COR-L47 (cell line): ENCODE data around the gene PHF19.
A peak's percentile ranks its signal among the peaks of the same experiment; 100 is the strongest.

Source experiments
- DNase-seq: peaks from one replicate; lab custom pipeline; 2025; lab: John Stamatoyannopoulos, UW

The PHF19 gene

DNA sequence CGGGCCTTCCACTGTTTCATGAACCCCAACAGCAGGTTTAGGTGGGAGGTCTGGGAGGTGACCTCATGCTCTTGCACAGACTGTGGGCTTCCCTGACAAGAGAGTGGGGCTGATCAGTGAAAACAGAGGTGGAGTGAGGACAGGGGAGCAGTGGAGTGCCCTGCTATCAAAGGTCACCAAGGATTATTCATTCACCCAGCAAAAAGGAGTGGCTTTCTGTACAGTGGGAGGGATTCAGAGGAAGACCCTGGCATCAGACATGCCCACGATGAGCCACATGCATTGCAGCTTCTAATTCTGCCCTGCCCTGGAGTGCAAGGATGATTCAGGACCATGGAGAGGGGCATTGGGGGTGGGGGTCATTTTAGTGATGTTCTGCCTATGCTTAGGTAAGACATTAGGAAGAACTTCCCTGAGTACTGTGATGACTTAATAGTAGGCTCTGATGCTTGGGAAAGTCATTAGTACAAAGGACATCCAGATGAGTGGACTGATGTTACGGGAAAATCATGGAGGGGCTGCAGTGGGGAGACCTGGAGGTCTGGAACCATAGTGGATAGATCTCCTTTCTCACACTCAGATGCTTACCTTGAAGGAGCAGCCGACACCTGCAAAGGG lies 36.8 kb upstream of the PHF19 start:
- DNase-seq: no peak

DNA sequence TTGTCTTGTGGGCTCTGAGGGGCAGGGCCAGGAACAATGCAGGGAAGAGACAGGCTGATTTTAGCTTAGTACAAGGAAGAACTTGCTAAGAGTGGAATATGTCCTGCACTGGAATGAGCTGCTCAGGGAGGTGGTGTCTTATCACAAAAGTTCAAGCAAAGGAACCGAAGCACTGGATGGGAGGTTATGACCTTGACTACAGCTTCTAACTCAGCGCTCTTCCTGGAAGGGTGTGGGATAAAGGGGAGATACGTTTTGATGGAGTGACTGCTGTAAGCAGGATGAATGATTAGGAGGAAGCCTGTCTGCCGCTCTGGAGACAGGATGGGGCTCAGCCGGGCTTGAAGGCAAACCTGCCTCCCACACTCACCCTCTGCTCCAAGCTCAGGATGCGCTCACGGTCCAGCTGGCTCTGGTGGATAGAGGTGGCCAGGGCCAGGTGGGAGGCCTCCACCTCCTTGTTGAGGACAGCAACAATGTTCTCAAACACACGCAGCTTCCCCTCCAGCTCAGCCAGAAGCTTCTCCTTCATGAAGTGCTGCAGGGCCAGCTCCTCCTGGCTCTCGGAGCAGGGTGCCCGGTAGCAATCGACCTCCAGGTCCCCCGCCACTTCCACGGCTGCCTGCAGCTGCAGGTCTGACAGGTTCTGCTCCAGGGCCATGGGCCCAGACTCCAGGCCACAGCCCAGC lies 36.1 kb upstream of the PHF19 start:
- no peak for DNase-seq

DNA sequence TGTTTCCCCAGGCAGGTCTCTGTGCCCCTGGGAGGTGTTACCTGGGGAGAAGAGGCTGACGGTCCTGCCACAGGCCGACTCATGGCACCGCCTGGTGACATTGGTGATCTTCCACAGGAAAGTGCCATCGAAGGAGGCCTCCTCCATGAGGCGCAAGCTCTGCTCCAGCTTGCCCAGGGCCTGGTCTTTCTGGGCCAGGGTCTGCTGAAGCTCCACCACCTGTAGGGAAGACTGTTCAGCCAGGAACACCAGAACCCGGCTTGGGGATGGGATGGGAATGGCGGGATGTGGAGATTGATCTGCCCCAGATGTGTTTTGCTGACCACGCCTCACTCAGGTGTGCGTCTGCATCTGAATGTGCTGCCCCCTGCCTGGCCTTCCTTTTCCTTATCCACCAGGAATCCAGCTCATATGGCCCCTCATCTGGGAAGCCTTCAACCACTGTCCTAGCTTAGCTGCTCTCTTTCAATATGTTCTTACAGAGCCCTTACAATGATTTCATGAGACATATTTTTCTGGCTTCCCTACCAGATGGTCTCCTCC lies 34.4 kb upstream of the PHF19 start:
- no peak for DNase-seq

DNA sequence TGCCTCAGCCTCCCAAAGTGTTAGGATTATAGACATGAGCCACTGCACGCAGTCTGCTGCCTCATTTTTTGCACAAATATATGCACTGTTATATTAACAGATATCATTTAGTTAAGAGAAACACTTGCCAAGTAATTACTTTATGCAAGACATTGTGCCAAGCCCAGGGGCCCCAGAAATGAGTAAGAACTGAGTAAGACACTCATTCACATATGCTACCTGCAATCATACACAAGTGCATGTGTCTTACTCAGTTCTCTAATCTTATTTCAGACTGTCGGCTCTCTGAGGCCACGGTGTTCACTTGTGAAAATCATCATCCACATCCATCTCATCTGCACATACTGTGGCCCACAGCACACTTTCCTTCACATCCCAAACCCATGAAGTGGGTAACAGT lies 33.7 kb upstream of the PHF19 start:
- DNase-seq: no peak

DNA sequence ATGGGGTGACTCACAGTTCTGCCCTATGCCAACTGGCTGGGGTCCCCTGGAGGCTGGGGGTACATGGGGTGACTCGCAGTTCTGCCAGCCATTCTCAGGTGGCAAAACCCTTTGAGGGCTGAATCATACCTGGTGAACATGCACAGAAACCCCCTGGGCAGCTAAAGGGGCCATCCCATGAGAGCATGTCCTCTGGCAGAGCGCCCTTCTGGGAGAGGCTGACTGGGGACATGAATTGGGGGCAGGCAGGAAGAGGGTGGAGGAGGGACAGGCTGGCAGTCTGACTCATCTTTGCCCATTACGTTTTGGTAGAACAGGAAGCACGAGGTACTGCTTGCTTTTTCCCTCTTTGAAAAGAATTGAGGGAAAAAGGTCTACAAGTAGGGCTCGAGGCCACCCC lies 32.9 kb upstream of the PHF19 start:
- DNase-seq: no peak

DNA sequence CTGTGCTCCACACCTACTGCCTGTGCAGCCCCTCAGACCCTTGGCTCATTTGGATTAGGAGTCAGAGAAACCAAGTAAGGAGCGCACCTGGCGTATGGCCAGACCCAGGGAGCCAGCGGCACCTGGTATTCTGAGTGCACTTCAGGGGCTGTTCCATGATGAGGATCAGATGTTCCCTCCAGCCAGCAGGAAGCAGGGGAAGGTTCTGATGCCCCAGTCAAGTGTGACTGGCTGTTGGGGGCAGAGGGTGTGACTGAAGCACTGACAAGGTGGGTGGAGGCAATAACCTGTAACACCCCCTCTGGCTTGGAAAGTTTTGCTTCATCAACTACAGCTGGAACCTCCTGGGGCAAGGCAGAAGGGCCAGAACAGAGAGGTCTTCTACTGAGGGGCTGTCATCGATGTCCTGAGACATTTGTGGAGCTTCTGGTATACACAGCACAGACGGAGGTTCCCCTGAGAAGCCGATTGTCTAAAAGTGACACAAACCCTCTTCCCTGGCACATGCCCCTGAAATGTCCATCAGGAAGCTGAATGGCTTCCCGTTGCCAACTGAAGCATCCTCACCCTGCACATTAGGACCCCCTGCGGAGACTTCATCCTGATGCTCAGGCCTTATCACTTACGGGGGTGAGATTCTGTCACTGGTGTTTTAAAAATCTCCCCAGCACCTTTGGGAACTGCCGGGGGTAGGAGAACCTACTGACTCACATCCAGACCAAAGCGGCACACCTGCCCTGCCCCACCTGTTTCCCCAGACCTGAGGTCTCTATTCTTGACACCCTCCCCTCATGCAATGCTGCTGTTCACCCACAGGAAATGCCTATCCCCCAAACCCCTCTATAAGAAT lies 28.6 kb upstream of the PHF19 start:
- DNase-seq: peak; percentile 6

DNA sequence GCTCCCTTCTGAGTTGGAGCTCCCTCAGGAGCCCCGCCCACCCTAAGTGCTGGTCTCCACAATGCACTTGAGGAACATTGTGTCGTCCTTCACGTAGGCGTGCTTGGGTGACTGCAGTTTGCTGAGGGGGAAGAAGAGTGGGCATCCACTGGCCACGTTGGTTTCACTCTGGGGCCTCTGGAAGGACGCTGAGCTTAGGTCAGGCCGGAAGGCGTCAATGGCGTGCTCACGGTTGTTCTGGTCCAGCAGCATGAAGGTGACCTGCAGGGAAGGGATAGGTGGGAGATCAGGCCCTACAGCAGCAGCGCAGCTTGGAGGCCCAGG lies 28.0 kb upstream of the PHF19 start:
- no peak for DNase-seq

DNA sequence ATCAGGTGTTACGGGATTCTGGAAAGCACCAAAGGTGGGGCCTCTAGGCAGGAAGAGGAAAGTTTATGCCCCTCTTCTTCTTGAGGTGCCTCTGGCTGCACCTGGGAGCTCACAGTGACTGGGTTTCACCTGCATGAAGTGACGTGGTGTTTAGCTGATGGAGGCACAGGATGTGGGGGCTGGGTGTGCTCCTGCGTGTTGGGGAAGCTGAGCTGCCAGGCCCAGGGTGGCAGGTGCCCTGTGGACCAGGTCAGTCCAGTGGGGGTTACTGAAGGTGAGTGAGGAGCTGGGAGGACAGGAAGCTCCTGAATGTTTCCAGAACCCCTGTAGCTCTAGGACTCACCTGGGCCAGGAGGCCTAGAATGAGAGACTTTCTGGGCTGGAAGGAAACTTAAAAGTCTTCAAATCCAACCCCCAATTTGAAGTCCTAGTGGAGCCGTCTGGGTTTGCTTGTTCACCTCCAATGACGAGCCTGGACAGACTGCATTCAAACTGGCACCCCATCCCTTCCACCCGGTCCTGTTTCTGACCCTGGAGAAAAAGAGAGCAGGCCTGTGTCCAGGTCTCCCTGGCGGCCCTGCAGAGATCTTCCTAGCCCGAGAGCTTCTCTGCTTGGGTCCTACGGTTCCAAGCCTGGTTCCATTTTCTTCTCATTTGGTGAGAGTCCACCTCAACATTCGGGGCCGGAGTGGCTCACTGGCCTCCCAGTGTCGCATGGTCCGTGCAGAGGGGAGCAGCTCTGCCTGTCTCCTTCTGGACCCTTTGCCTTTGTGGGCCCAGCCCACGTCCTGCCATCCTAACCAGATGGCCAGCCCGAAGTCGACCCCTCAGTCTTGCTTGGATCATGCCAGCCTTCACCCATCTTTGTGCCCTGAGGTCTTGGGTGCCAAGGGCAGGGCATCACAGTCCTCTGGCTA lies 27.3 kb upstream of the PHF19 start:
- no peak for DNase-seq

DNA sequence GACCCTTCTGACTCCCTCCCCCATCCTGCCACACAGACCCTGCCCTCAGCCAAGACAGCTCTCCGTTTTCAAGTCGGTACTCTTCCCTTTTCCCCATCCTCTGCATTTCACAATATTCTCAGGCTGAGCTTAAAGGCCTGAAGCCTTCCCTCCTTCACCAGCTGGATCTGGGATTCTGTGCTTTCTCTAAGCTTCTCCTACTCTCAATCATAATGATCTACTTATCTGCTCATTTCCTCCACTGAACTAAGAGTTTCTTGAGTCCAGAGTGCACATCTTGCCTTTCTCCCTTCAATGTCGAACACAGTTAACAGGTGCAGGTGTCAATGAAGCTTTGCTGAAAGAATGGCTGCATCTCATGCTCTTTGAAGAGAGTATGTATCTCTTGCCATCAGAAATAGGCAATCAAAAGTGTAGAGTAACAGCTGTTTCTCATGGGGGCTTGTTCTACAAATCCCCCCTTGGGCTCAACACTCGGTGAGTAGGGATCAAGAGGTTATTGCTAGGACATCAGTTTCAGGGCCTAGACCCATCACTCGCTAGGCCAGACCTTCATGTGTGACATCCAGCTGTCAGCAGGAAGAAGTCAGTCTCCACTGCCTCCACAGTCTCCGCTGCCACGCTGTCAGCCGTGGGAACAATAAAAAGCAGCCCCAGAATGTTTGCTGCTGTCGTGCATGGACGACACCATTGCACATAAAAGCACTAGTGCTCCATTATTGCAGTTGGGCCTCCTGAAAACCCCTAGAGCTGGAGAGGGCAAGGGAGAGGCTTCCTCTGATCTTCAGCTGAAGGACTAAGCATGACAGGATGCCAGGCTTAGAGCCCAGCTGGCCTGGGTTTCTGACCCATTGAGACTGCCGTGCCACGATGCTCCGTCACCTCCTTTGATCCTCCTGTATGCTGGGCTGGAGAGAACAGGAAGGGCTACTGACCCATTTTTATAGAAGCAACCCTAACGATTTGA lies 25.9 kb upstream of the PHF19 start:
- DNase-seq: no peak

DNA sequence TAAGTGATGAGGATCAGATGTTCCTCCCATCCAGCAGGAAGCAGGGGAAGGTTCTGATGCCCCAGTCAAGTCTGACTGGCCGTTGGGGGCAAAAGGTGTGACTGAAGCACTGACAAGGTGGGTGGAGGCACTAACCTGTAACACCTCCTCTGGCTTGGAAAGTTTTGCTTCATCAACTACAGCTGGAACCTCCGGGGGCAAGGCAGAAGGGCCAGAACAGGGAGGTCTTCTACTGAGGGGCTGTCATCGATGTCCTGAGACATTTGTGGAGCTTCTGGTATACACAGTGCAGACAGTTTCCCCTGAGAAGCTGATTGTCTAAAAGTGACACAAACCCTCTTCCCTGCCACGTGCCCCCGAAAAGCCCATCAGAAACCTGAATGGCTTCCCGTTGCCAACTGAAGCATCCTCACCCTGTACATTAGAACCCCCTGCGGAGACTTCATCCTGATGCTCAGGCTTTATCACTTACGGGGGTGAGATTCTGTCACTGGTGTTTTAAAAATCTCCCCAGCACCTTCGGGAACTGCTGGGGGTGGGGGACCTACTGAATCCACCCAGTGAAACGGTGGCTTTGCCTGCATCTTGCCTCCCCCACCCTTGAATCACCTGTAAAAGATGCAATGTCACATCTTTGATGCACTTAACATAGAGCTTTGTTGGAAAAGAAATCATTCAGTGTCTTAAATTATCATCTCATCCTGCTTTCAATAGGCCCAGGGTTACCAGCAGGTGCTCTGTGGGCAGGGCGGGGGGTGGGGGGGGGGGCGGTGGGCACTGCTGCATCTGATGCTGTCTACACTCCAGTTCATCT lies 25.0 kb upstream of the PHF19 start:
- no peak for DNase-seq

DNA sequence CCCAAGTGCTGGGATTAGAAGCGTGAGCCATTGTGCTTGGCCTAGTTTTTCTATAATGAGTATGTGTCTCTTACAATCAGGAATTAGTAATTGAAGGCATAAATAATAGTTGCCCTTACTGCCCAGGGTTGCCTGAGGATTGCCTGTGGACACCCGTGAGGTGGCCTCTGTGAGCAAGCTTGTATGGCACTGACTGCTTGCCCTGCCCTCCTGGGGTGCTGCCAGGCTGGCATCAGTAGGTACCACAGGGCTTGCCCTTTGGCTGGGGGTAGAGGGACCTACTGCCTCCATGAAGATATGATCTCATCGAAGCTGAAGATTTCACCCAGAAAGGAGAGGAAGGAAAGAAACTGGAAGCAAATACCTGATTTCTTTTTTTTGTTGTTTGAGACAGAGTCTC lies 23.8 kb upstream of the PHF19 start:
- DNase-seq: no peak

DNA sequence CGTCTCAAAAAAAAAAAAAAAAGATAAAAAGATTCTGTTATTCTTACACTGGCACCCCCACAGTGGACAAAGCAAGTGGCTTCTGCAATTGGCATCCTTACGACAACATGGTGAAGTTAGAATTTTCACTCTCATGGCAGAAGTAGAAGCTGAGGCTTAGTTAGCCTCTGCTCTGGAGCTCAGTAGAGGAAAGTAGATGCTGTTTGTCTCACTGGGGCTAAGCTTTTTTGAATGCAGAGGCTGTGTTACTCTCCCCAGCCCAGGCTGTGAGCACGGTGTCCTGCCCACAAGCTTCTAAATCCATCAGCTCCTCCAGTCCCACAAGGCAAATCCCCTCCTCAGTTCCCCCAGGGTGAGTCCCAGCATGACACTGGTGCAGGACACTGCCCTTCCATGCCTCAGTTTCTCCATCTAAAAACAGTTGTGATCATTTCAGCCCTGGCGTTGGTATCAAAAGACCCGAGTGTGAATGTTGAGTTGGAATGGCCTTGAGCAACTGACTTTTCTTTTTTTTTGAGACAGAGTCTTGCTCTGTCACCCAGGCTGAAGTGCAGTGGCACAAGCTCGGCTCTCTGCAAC lies 22.6 kb upstream of the PHF19 start:
- DNase-seq: no peak

DNA sequence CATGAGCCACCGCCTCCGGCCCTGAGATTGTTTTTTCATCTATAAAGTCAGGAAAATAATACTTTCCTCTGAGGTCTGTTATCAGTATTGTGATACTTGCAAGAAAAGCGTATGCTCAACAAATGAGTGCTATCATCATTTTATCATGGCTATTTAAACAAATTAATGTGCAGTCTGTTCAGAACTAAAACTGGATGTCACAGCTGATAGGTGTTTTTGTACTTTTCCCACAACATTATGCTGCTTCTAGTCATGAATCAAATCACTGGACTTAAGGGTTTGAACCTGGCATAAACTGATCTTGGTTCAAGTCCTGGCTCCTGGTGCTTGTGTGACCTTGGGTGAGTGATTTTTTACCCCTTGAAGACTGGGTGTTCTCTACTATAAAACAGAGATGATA lies 21.4 kb upstream of the PHF19 start:
- no peak for DNase-seq

DNA sequence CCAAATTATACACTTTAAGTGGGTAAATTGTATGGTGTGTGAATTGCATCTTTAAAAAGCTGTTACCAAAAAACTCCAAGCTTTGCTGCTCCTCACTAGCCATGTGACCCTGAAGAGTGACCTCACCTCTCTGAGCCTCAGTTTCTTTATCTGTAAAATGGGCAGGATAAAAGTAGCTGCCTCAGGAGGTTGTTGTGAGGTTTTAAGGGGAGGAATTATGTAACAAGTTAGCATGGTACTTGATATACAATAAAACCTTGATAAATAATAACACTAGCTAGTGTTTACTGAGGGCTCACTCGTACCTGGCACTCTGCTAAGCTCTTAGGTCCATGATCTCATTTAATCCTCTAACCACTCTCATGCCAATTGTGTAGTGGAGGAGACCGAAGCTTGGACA lies 19.0 kb upstream of the PHF19 start:
- no peak for DNase-seq

DNA sequence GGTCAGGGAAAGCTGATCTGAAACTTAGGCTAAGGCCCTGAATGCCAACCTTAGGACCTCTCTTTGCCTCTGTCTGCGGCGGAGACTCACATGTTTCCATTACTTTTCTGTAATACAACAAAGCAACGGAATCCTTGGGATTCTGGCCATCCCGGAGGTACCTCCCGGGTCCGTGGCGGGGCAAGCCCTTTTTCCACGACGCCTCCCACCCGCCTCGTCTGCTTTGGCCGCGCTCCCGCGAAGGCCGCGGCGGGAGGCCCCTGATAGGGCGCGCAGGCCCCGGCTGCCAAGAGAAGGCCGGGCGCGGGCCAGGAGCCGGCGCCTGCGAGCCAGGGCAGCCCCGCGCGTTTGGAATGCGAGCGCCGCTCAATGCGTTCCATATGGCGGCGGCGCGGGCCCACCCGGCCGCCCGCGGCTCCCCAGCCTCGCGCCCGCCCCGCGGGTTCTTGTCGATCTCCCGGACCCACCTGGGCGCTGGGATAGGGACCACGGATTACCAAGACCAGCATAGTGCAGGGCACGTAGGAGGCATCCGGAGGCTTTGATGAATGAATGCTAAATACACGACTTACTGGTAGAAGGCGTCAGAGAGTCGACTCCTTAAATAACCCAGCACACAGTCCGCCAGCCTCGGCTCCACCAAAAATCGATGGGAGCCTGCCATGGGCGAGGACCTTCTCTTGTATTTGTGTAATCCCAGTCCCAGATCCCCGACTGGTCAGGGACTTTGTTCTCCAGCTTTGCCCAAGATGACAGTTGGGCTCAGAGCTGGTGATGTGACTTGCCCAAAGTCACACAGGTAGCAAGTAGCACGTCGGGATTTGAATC lies 17.5 kb upstream of the PHF19 start:
- DNase-seq: no peak

DNA sequence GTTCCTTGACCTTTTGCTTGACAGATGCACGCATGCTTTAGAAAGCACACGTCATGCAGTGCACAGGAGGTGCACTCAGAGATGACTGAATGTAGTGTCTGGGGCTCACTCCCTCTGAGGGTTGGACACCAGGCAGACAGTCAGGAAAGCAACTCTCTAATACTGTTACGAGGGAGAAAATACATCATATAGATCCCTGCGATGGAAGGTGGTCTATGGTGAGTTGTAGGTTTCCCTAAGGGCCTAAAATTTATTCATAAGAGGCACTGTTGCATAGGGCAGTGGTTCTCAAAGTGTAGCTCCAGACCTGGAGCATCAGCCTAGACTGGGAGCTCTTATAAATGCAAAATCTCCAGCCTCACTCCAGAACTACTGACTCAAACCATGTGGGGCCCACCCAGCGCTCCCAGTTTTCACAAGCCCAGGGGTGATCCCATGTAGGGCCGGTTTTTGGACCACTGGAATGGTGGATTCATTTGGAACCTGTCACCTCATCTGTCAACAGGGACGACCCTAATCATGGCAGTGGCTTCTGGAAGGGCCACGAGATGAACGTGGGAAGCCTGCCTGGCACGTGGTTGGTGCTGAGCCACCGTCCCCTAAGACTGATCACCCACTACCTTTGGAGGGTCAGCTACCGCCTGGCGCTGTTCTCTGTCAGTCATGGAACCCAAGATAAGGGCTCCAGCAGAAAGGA lies 16.8 kb upstream of the PHF19 start:
- no peak for DNase-seq

DNA sequence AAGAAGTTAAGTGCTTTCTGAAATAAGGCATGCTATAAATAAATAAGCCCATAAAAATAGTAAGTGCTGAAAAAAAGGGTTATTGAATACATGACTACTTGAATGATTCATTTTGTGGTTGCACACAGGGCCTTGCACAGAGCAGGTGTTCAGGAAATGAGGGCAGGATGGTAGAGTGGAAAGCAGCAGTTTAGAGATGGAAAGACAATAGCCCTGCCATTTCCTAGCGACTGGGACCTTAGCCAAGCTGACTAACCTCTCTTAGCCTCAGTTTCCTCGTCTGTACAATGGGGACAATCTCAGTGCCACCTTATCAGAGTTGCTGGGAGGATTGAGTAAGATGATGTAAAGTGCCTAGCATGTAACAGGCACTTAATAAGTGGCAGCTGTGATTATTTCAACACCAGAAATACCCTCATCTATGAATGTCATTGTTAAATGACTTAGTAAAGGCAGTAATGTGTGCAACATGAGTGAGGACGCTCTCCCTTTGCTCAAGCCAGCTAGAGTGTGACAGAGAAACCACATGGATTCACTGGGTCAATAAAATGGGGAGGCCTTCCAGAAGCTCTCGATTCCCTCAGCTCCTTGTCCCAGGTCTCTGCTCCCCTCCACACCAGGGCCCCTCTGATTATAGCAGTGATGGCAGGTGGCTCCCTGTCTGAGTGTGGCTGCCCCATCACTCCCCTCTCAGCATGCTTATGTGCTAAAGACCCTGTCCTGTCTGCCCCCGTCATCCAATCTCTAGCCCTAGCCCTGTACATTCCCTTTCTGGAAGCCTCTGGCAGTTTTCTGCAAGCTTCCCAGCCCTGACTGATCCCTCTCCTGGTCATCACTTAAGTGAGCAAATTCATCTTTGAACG lies 16.0 kb upstream of the PHF19 start:
- DNase-seq: no peak
